Progenitor cell of endocrine pancreas (in vitro differentiated cells): ENCODE results near the gene EYS. TPM values are rescaled to one million over a fixed set of nuclear protein-coding genes. Genes with fewer than 3 reads are reported as not detected.

Experiments used
- DNase-seq: peaks from one replicate; pipeline ENCODE4 v3.0.0; 2021; ENCODE audit warnings: low spot score; ENCODE audit not compliant: unreplicated experiment
- H3K27ac Mint-ChIP-seq: 2 replicates; pipeline ENCODE4 v1.8.0; 2021; ENCODE audit warnings: mild to moderate bottlenecking, moderate library complexity, mixed read lengths
- H3K27me3 Mint-ChIP-seq: 2 replicates; pipeline ENCODE4 v1.8.0; 2021; ENCODE audit warnings: mixed read lengths
- H3K36me3 Mint-ChIP-seq: 2 replicates; pipeline ENCODE4 v1.8.0; 2022; ENCODE audit warnings: mixed read lengths; ENCODE audit not compliant: insufficient read depth
- H3K4me1 Mint-ChIP-seq: 2 replicates; pipeline ENCODE4 v1.8.0; 2021; ENCODE audit warnings: low read depth, mixed read lengths
- H3K4me3 Mint-ChIP-seq: 2 replicates; pipeline ENCODE4 v1.8.0; 2021; ENCODE audit warnings: low read depth, mild to moderate bottlenecking, moderate library complexity, mixed read lengths
- H3K9me3 Mint-ChIP-seq: 2 replicates; pipeline ENCODE4 v1.8.0; 2021; ENCODE audit warnings: low read depth, mixed read lengths
- CTCF ChIP-seq: fragments of 200-600 bp; sonication (generic); IDR thresholded peaks from one replicate; pipeline ENCODE4 v1.5.0; 2021; ENCODE audit warnings: antibody characterized with exemption, mild to moderate bottlenecking; ENCODE audit not compliant: unreplicated experiment
- total RNA-seq: library from RNA; stranded (reverse); gene quantifications from 2 replicates; pipeline ENCODE4 v1.2.1, GENCODE V29; 2021

EYS gene
- total RNA-seq, 1 donor from 2014 or later: 0.46 TPM

- peaks cover 3% of the 10 kb centered on the region for H3K36me3 Mint-ChIP-seq
- H3K4me3 Mint-ChIP-seq: no peak overlapping the region
- peaks cover 14% of the 10 kb centered on the region for H3K9me3 Mint-ChIP-seq
- no peaks in the 10 kb centered on the region for H3K27me3 Mint-ChIP-seq
- H3K27ac Mint-ChIP-seq: no peak overlapping the region
- no peak for DNase-seq
- no peaks in the 10 kb centered on the region for H3K4me1 Mint-ChIP-seq
- no peak for TF ChIP-seq CTCF
Observed at GRCh38 chr6:64691064-64691463, 1016.0 kb downstream of the EYS start.

- Mint-ChIP-seq H3K4me1 (peaks cover 4% of the 10 kb centered on the region), H3K9me3 (peaks cover 15% of the 10 kb centered on the region), H3K27ac (no peak overlapping the region), H3K27me3 (no peaks in the 10 kb centered on the region), H3K36me3 (peaks cover 3% of the 10 kb centered on the region), H3K4me3 (no peak overlapping the region)
- no peak for DNase-seq
- TF ChIP-seq CTCF: no peak
Observed at GRCh38 chr6:64685401-64685800, 1021.6 kb downstream of the EYS start.

GRCh38 chr6:64683682-64684081, 1023.3 kb downstream of the EYS start:
- Mint-ChIP-seq H3K27me3 (no peaks in the 10 kb centered on the region), H3K27ac (peak overlapping the region; percentile 71), H3K36me3 (peaks cover 3% of the 10 kb centered on the region), H3K9me3 (peaks cover 15% of the 10 kb centered on the region), H3K4me1 (peaks cover 4% of the 10 kb centered on the region), H3K4me3 (peak overlapping the region; percentile 16)
- no peak for DNase-seq
- TF ChIP-seq CTCF: no peak

- no peak overlapping the region for H3K27ac Mint-ChIP-seq
- H3K27me3 Mint-ChIP-seq: no peaks in the 10 kb centered on the region
- H3K4me1 Mint-ChIP-seq: peaks cover 4% of the 10 kb centered on the region
- H3K9me3 Mint-ChIP-seq: peaks cover 5% of the 10 kb centered on the region
- no peaks in the 10 kb centered on the region for H3K36me3 Mint-ChIP-seq
- no peak for TF ChIP-seq CTCF
- DNase-seq: no peak
- H3K4me3 Mint-ChIP-seq: no peak overlapping the region
Observed at GRCh38 chr6:64681416-64682160, 1025.4 kb downstream of the EYS start.

GRCh38 chr6:64680446-64680845, 1026.6 kb downstream of the EYS start:
- TF ChIP-seq CTCF: no peak
- Mint-ChIP-seq H3K4me1 (peaks cover 4% of the 10 kb centered on the region), H3K9me3 (peaks cover 5% of the 10 kb centered on the region), H3K4me3 (no peak overlapping the region), H3K36me3 (no peaks in the 10 kb centered on the region), H3K27me3 (no peaks in the 10 kb centered on the region), H3K27ac (no peak overlapping the region)
- DNase-seq: no peak
